HFFc6 (cell line): Measurements from ENCODE around the gene CMIP. TPM values are rescaled to one million over a fixed set of nuclear protein-coding genes. Genes with fewer than 3 reads are reported as not detected.

Source experiments
- DNase-seq: peaks from one replicate; pipeline ENCODE4 v3.0.0-alpha.2; 2018
- H3K27ac Mint-ChIP-seq: 2 replicates; pipeline ENCODE4 v1.8.0; 2020; ENCODE audit warnings: mild to moderate bottlenecking, mixed read lengths
- H3K27me3 Mint-ChIP-seq: 2 replicates; pipeline ENCODE4 v1.8.0; 2021; ENCODE audit warnings: mild to moderate bottlenecking, moderate library complexity, mixed read lengths; ENCODE audit not compliant: insufficient read depth
- H3K36me3 Mint-ChIP-seq: 2 replicates; pipeline ENCODE4 v1.8.0; 2021; ENCODE audit warnings: low read depth, mixed read lengths
- H3K4me1 Mint-ChIP-seq: 2 replicates; pipeline ENCODE4 v1.8.0; 2020; ENCODE audit warnings: low read depth, mixed read lengths
- H3K4me3 Mint-ChIP-seq: 2 replicates; pipeline ENCODE4 v1.8.0; 2020; ENCODE audit warnings: mild to moderate bottlenecking, moderate library complexity, mixed read lengths
- H3K9me3 Mint-ChIP-seq: 2 replicates; pipeline ENCODE4 v1.8.0; 2020; ENCODE audit warnings: mild to moderate bottlenecking, mixed read lengths
- CTCF ChIP-seq: fragments of 200-600 bp; sonication (generic); IDR thresholded peaks from 2 replicates; pipeline ENCODE4 v1.5.0; 2021; ENCODE audit warnings: antibody characterized with exemption, mild to moderate bottlenecking
- total RNA-seq, 6 experiments: library from RNA; stranded (reverse); fragmentation: NEBNext Ultra II Directional; extraction: Animal tissue kit (Norgen Biotek cat#: 25700); gene quantifications; 2 replicates in 1 of 6; 3 replicates in 5 of 6; pipeline ENCODE4 v1.2.3, GENCODE V29; 2021

CMIP gene
- total RNA-seq, 6 experiments from 2014 or later: 35.9 to 48.0 (median 43.5) TPM

DNA sequence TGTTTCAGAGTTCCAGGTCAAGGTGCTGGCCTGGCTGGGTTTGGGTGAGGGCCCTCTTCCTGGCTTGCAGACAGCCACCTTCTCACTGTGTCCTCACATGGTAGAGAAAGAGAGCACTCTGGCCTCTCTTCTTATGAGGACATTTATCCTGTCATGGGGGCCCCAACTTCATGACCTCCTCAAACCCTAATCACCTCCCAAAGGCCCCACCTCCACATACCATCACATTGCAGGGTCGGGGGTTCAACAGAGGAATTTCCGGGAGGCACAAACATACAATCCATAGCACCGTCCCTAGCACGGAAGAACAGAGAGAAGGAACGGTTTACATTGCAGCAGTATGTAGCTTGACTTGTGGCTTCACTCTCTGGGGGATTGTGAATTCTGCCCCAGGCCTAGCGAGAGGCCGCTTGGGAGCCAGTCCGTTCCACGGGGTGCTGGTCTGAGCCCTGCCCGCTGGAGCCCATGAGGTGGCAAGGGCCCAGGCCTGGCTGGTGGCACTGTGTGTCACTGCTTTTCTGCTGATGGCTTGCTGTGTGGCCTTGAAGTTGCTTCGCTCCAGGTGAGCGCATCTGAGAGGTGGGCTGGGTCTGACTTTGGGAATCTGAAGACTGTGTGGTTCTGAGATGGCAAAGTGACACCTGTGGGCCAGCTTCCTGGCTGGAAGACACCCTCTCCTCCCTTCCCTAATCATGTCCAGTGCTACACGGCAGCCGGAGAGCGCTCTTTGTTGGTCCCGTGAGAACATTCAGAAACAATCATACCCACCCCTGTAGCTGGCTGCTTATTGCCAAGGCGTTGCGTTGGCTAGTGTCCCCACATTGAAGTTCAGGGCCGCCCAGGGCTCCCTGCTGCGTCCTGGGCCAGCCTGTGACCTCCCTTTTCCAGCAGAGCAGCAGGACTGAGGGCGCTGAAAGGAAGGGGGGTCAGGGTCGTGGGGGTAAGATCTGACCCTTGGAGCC lies 98.3 kb downstream of the CMIP start:
- no peaks in the 10 kb centered on the region; the same call in 1 of the 2 replicates for H3K27me3 Mint-ChIP-seq
- H3K4me3 Mint-ChIP-seq: no peak overlapping the region
- DNase-seq: no peak
- H3K9me3 Mint-ChIP-seq: no peaks in the 10 kb centered on the region
- peak overlapping the region; percentile 63 for H3K27ac Mint-ChIP-seq
- peaks cover 55% of the 10 kb centered on the region for H3K4me1 Mint-ChIP-seq
- no peak for TF ChIP-seq CTCF
- H3K36me3 Mint-ChIP-seq: no peaks in the 10 kb centered on the region

GRCh38 chr16:81543571-81543970 lies 99.0 kb downstream of the CMIP start:
- no peak for TF ChIP-seq CTCF
- Mint-ChIP-seq H3K27ac (peak overlapping the region; percentile 45), H3K9me3 (no peaks in the 10 kb centered on the region), H3K4me3 (peak overlapping the region; percentile 26; the same call in 1 of the 2 replicates), H3K27me3 (no peaks in the 10 kb centered on the region; the same call in 1 of the 2 replicates), H3K4me1 (peaks cover 48% of the 10 kb centered on the region), H3K36me3 (no peaks in the 10 kb centered on the region)
- DNase-seq: no peak

- Mint-ChIP-seq H3K27me3 (no peaks in the 10 kb centered on the region; the same call in 1 of the 2 replicates), H3K4me3 (no peak overlapping the region), H3K36me3 (no peaks in the 10 kb centered on the region), H3K4me1 (peaks cover 47% of the 10 kb centered on the region), H3K9me3 (no peaks in the 10 kb centered on the region), H3K27ac (no peak overlapping the region)
- no peak for TF ChIP-seq CTCF
- no peak for DNase-seq
Observed at GRCh38 chr16:81544261-81544660, 99.7 kb downstream of the CMIP start.

- H3K4me1 Mint-ChIP-seq: peaks cover 46% of the 10 kb centered on the region
- DNase-seq: no peak
Observed at GRCh38 chr16:81544700-81545271, 100.2 kb downstream of the CMIP start.

More at GRCh38 chr16:81544700-81545271, 100.2 kb downstream of the CMIP start:
- Mint-ChIP-seq H3K36me3 (no peaks in the 10 kb centered on the region), H3K27ac (no peak overlapping the region), H3K9me3 (no peaks in the 10 kb centered on the region), H3K27me3 (no peaks in the 10 kb centered on the region; the same call in 1 of the 2 replicates), H3K4me3 (no peak overlapping the region)
- TF ChIP-seq CTCF: no peak
